HCT116 (cell line): ENCODE measurements around the gene HLA-DRB1.

ENCODE experiments used
- ATF3 ChIP-seq: IDR thresholded peaks from 2 replicates; pipeline ENCODE4 v1.6.1; 2012
- POLR2A ChIP-seq: IDR thresholded peaks from 2 replicates; pipeline ENCODE4 v1.7.0; 2011; ENCODE audit warnings: borderline replicate concordance; ENCODE audit not compliant: insufficient read depth, insufficient read length; ENCODE audit errors: extremely low read depth
- TCF7L2 ChIP-seq: IDR thresholded peaks from 2 replicates; pipeline ENCODE4 v1.7.0; 2011; ENCODE audit warnings: borderline replicate concordance, inconsistent platforms; ENCODE audit not compliant: insufficient read depth, insufficient read length; ENCODE audit errors: extremely low read depth
- TF ChIP-seq, protein P1 (sequence below), 3 experiments: fragments of 200-600 bp in 1 of 3; sonication (generic) in 1 of 3; IDR thresholded peaks in 2 of 3; conservative IDR thresholded peaks in 1 of 3; 2 replicates each; pipeline ENCODE4 v1.5.1; 2012 to 2017; ENCODE audit warnings: low read depth in 2 of 3, low read length in 2 of 3, antibody characterized with exemption in 1 of 3, borderline replicate concordance in 1 of 3, control low read depth in 1 of 3, mild to moderate bottlenecking in 1 of 3, mixed read lengths in 1 of 3, mixed run types in 1 of 3, moderate library complexity in 1 of 3; ENCODE audit not compliant: insufficient read depth in 1 of 3

DNA sequence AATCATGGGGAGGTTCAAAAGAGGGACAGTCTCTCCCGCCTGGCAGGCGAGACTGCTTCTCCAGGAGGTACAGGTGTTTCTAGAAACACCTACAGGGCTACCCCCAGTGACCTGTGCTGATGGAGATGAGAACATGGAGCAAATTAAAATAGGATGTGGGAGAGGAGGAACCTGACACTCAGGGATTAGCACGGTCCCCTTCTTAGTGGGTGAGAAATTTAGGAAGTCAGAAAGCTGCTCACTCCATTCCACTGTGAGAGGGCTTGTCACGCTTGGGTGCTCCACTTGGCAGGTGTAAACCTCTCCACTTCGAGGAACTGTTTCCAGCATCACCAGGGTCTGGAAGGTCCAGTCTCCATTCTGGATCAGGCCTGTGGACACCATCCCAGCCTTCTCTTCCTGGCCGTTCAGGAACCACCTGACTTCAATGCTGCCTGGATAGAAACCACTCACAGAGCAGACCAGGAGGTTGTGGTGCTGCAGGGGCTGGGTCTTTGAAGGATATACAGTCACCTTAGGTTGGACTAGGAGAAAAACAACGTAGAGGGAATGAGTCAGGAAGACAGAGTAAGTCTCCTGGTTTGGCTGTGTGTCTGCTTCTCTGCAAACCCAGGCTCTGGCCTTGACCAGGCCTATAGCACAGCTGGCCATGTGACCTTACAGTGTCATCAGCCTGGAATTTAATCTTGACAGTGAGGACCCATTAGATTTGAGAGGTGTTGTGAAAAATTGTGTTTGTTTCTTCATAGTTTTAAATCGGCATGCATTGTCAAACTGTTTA is 8.1 kb downstream of the HLA-DRB1 start:
- TF ChIP-seq, protein P1, sequence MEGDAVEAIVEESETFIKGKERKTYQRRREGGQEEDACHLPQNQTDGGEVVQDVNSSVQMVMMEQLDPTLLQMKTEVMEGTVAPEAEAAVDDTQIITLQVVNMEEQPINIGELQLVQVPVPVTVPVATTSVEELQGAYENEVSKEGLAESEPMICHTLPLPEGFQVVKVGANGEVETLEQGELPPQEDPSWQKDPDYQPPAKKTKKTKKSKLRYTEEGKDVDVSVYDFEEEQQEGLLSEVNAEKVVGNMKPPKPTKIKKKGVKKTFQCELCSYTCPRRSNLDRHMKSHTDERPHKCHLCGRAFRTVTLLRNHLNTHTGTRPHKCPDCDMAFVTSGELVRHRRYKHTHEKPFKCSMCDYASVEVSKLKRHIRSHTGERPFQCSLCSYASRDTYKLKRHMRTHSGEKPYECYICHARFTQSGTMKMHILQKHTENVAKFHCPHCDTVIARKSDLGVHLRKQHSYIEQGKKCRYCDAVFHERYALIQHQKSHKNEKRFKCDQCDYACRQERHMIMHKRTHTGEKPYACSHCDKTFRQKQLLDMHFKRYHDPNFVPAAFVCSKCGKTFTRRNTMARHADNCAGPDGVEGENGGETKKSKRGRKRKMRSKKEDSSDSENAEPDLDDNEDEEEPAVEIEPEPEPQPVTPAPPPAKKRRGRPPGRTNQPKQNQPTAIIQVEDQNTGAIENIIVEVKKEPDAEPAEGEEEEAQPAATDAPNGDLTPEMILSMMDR (IDR thresholded peaks at IDR 0.05 in 2 of 3, conservative IDR thresholded peaks at IDR 0.05 in 1 of 3; ENCODE audit: borderline replicate concordance in 1 of 3, insufficient read depth in 1 of 3, low read depth in 2 of 3, low read length in 2 of 3): no peak
- no peak for TF ChIP-seq TCF7L2
- TF ChIP-seq ATF3: no peak
- TF ChIP-seq POLR2A: no peak
